ENCODE data around the gene IDS.

The IDS gene

DNA sequence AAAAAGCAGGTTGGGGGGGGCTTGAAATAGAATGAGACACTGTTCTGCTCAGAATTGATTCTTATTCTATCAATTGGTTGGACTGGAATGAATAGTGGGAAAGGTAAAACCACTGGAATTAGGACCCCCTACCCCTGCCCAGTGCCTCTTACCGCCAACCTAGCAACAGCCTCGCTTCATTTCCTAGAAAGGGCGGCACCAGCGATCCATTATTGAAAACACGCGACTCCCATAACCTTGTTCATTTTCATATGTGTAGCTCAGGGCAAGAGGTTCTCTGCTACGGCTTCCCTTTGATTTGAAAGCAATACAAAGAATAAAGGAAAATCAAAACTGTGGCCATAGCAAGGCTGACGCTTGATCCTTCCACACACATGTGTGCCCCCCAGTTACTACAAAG, 33.7 kb downstream of the IDS start (continued):
- TF ChIP-seq POU6F1 (CRISPR knock-in tag; IDR thresholded peaks at IDR 0.05; ENCODE audit: borderline replicate concordance, low read depth): no peak

GRCh38 chrX:149470955-149471354, 34.2 kb downstream of the IDS start:
- no peak for TF ChIP-seq ZFP30 (CRISPR knock-in tag; IDR thresholded peaks at IDR 0.05)
- TF ChIP-seq CSRNP3 (CRISPR knock-in tag; IDR thresholded peaks at IDR 0.05): no peak
- no peak for TF ChIP-seq ARNTL (CRISPR knock-in tag; IDR thresholded peaks at IDR 0.05; ENCODE audit: borderline replicate concordance, low read depth)
- TF ChIP-seq, protein P1, sequence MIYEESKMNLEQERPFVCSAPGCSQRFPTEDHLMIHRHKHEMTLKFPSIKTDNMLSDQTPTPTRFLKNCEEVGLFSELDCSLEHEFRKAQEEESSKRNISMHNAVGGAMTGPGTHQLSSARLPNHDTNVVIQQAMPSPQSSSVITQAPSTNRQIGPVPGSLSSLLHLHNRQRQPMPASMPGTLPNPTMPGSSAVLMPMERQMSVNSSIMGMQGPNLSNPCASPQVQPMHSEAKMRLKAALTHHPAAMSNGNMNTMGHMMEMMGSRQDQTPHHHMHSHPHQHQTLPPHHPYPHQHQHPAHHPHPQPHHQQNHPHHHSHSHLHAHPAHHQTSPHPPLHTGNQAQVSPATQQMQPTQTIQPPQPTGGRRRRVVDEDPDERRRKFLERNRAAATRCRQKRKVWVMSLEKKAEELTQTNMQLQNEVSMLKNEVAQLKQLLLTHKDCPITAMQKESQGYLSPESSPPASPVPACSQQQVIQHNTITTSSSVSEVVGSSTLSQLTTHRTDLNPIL (CRISPR knock-in tag; IDR thresholded peaks at IDR 0.05; ENCODE audit: low read depth): no peak
- no peak for TF ChIP-seq POU6F1 (CRISPR knock-in tag; IDR thresholded peaks at IDR 0.05; ENCODE audit: borderline replicate concordance, low read depth)
- TF ChIP-seq RARB (CRISPR knock-in tag; IDR thresholded peaks at IDR 0.05): no peak
- no peak for TF ChIP-seq ZNF565 (CRISPR knock-in tag; conservative IDR thresholded peaks at IDR 0.05; ENCODE audit: low read depth)
- no peak for TF ChIP-seq ZNF8 (CRISPR knock-in tag; IDR thresholded peaks at IDR 0.05)
- no peak for TF ChIP-seq TCF4 (CRISPR knock-in tag; IDR thresholded peaks at IDR 0.05; ENCODE audit: borderline replicate concordance)
- no peak for TF ChIP-seq BACH2 (CRISPR knock-in tag; IDR thresholded peaks at IDR 0.05; ENCODE audit: borderline replicate concordance)
- TF ChIP-seq PPARA (CRISPR knock-in tag; IDR thresholded peaks at IDR 0.05; ENCODE audit: borderline replicate concordance): no peak
- no peak for TF ChIP-seq CSDC2 (CRISPR knock-in tag; IDR thresholded peaks at IDR 0.05)
- TF ChIP-seq ZNF70 (CRISPR knock-in tag; IDR thresholded peaks at IDR 0.05): no peak
- TF ChIP-seq ESRRG (CRISPR knock-in tag; IDR thresholded peaks at IDR 0.05): no peak
- no peak for TF ChIP-seq OSR1 (CRISPR knock-in tag; IDR thresholded peaks at IDR 0.05)
- no peak for TF ChIP-seq TOX (CRISPR knock-in tag; IDR thresholded peaks at IDR 0.05; ENCODE audit: borderline replicate concordance)
- TF ChIP-seq GLIS3 (CRISPR knock-in tag; IDR thresholded peaks at IDR 0.05): no peak
- peak; percentile 99 for ATAC-seq

DNA sequence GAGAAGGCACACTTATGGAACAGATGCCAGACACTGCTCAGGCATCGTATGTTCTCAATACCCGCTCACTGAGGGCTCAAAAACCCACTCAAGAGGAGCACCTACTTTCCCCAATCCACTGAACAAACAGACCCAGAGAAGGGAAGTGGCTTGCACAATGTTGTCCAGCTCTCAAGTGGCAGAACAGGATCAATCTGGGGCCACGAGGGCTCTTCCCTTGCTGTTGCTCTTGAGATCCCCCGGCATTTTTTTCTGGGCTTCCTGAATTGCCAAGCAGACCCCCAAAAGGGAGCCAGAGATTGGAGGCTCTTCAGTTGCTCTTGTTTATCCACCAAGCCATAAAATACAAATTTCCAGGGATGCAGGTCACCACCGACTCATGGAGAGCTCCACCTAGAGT, 35.7 kb downstream of the IDS start:
- ATAC-seq: no peak
- no peak for TF ChIP-seq GLIS3 (CRISPR knock-in tag; IDR thresholded peaks at IDR 0.05)
- TF ChIP-seq, protein P1 (CRISPR knock-in tag; IDR thresholded peaks at IDR 0.05; ENCODE audit: low read depth): no peak

- no peak for ATAC-seq
- TF ChIP-seq TCF4 (CRISPR knock-in tag; IDR thresholded peaks at IDR 0.05; ENCODE audit: borderline replicate concordance) (no peak), POU6F1 (CRISPR knock-in tag; IDR thresholded peaks at IDR 0.05; ENCODE audit: borderline replicate concordance, low read depth) (no peak), TSHZ2 (CRISPR knock-in tag; IDR thresholded peaks at IDR 0.05) (no peak), OSR1 (CRISPR knock-in tag; IDR thresholded peaks at IDR 0.05) (no peak), CSRNP3 (CRISPR knock-in tag; IDR thresholded peaks at IDR 0.05) (no peak), ZNF565 (CRISPR knock-in tag; conservative IDR thresholded peaks at IDR 0.05; ENCODE audit: low read depth) (no peak), RARB (CRISPR knock-in tag; IDR thresholded peaks at IDR 0.05) (no peak), ARNTL (CRISPR knock-in tag; IDR thresholded peaks at IDR 0.05; ENCODE audit: borderline replicate concordance, low read depth) (no peak), TOX (CRISPR knock-in tag; IDR thresholded peaks at IDR 0.05; ENCODE audit: borderline replicate concordance) (no peak), ESRRG (CRISPR knock-in tag; IDR thresholded peaks at IDR 0.05) (no peak), CSDC2 (CRISPR knock-in tag; IDR thresholded peaks at IDR 0.05) (no peak), ZNF8 (CRISPR knock-in tag; IDR thresholded peaks at IDR 0.05) (no peak)
- TF ChIP-seq, protein P1 (CRISPR knock-in tag; IDR thresholded peaks at IDR 0.05; ENCODE audit: low read depth): no peak
Measured at GRCh38 chrX:149467920-149468319, 37.2 kb downstream of the IDS start.
